Measurements from ENCODE around the gene CNNM4. TPM values are rescaled to one million over a fixed set of nuclear protein-coding genes. Genes with fewer than 3 reads are reported as not detected.

The CNNM4 gene
- polyA plus RNA-seq (2013, experiment 1 of 2; ENCODE audit: insufficient read length), result 6.3 TPM
- polyA plus RNA-seq (2013, experiment 2 of 2; ENCODE audit: insufficient read length), result 7.0 TPM

- peak; percentile 91 for DNase-seq
These were observed at the start of gene CNNM4 for GRCh38 chr2:96760036-96760985. TSS of gene CNNM4 (plus strand) at chr2:96760902. CDS start at chr2:96761000, 98 bp downstream.

GRCh38 chr2:96710985-96711384 is 49.7 kb upstream of the CNNM4 start:
- DNase-seq, result no peak

GRCh38 chr2:96715658-96716057 is 45.0 kb upstream of the CNNM4 start:
- DNase-seq, result peak; percentile 37

- DNase-seq, result no peak
These were observed 44.3 kb upstream of the CNNM4 start for GRCh38 chr2:96716388-96716787.

GRCh38 chr2:96726131-96726530 is 34.6 kb upstream of the CNNM4 start:
- DNase-seq, result no peak

GRCh38 chr2:96727431-96727830 is 33.3 kb upstream of the CNNM4 start:
- no peak for DNase-seq

GRCh38 chr2:96729748-96730147 is 31.0 kb upstream of the CNNM4 start:
- no peak for DNase-seq

- DNase-seq, result no peak
These were observed 30.5 kb upstream of the CNNM4 start for GRCh38 chr2:96730212-96730611.

GRCh38 chr2:96733931-96734330 is 26.8 kb upstream of the CNNM4 start:
- DNase-seq, result no peak

- DNase-seq, result no peak
These were observed 25.7 kb upstream of the CNNM4 start for GRCh38 chr2:96734880-96735583.

- DNase-seq, result no peak
These were observed 23.5 kb upstream of the CNNM4 start for GRCh38 chr2:96737251-96737650.

- DNase-seq, result no peak
These were observed 22.9 kb upstream of the CNNM4 start for GRCh38 chr2:96737831-96738230.

- no peak for DNase-seq
These were observed 21.5 kb upstream of the CNNM4 start for GRCh38 chr2:96739076-96739632.

- DNase-seq, result peak; percentile 97
These were observed 20.9 kb upstream of the CNNM4 start, which contains the start of gene LMAN2L for GRCh38 chr2:96739633-96740428. TSS of gene LMAN2L (minus strand) at chr2:96740064. CDS start at chr2:96740040, 24 bp downstream.

- DNase-seq, result peak; percentile 39
These were observed 13.6 kb upstream of the CNNM4 start for GRCh38 chr2:96747061-96747617.

GRCh38 chr2:96751800-96752199 is 8.9 kb upstream of the CNNM4 start:
- no peak for DNase-seq

- DNase-seq, result no peak
These were observed 6.9 kb upstream of the CNNM4 start for GRCh38 chr2:96753661-96754282.

GRCh38 chr2:96754317-96754716 is 6.4 kb upstream of the CNNM4 start:
- DNase-seq, result no peak

GRCh38 chr2:96756788-96757476 is 3.8 kb upstream of the CNNM4 start:
- no peak for DNase-seq

- DNase-seq, result no peak
These were observed 3.2 kb upstream of the CNNM4 start for GRCh38 chr2:96757477-96757860.

- DNase-seq, result no peak
These were observed 1.7 kb upstream of the CNNM4 start for GRCh38 chr2:96758987-96759386.
